Activated CD4-positive, alpha-beta T cell treated with anti-CD3 and anti-CD28 coated beads for 48 hours (primary cell): ENCODE data around the gene PDSS2.
A peak's percentile ranks its signal among the peaks of the same experiment; 100 is the strongest.

Source experiments
- DNase-seq: peaks from one replicate; pipeline ENCODE4 v3.0.0-alpha.2; 2020

PDSS2 gene

DNA sequence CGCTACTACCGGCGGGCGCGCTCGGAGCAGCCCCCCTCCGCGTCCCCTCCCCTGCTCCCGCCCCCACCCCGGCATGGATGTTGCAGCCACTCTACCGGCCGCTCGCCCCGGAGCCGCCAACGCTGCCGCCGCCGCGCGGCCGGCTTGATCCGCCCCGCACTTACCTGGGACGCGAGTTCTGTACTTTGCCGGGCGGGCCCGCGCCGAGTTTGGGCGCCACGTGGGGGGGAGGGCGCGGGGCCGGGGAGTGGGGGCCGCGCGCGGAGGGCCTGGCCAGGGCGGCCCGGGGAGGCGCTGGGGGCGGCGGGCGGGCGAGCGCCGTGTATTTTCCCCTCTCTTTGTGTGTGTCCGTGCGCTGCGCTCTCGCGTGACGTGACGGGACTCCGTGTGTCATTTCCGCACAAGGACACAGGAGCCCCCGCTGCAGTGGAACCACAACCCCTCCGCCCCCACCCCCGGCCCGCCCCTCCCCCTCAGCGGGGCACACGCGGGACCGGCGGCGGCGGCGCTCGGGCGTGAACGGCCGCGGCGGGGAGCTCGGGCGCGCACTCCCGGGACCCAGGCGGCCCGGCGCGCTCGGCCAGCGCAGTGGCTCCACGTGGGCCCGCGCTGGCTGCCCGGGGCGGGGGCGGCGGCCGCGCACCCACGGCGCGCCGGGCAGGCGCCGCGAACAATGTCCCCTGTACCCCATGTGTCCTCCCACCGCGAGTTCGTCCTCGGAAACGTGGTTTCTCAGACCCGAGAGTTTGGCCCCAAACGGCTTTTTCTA is 344.3 kb downstream of the PDSS2 start, which contains the start of gene BEND3:
BEND3 (minus strand) TSS at position 590 of the 769 bp plus-strand sequence. CDS start 16,230 bp downstream, outside the sequence.
- DNase-seq = peak; percentile 43

DNA sequence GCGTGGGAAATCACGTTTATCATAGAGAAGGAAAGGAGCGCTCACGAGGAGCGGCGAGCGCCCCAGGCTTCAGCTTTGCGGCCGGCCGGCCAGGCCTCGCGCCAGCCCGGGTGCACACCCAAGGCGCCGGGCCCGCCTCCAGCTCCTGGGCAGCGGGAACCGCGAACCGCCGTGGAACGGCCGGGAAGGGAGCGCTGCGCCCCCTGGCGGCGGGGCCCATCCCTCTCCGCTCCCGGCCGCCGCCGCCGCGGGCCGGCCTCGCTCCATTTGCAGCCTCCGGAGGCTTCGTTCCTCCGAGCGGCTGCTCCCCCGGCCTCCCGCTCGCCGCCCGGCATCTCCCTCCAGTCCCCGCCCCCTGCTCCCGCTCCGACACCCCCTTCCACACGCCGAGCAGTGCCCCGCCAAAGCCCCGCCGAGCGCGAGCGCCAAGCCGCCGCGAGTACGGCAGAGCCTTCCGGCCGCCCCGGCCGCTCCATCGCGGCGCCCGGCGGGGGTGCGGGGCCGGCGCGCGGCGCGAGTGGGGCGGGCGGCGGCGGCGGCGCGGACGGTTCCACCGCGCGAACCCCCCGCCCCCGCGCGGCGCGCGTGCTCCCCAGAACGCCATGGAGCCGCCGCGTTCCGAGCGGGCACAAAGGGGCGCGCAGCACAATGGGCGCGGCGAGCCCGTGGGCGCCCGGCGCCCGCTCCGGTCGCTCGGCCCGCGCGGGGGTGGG is 345.0 kb downstream of the PDSS2 start:
- DNase-seq = peak; percentile 79

DNA sequence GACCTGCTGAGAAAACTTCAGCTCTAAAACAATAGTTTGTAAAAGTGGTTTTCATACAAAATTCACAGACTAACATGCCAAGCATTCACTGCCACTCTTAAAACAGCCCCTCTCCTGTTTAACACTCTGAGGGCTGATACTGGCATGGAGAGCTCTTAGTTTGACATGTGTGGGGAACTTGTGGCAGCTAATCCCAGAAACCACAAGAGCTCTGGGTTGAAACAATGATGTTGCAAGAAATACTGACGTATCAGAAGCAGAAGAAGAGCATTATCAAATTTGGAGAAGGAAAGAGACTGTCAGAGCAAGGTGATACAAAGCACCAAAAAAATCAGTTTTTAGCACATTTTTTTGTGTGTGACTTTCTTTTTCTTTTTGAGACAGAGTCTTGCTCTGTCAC is 349.2 kb downstream of the PDSS2 start:
- no peak for DNase-seq

DNA sequence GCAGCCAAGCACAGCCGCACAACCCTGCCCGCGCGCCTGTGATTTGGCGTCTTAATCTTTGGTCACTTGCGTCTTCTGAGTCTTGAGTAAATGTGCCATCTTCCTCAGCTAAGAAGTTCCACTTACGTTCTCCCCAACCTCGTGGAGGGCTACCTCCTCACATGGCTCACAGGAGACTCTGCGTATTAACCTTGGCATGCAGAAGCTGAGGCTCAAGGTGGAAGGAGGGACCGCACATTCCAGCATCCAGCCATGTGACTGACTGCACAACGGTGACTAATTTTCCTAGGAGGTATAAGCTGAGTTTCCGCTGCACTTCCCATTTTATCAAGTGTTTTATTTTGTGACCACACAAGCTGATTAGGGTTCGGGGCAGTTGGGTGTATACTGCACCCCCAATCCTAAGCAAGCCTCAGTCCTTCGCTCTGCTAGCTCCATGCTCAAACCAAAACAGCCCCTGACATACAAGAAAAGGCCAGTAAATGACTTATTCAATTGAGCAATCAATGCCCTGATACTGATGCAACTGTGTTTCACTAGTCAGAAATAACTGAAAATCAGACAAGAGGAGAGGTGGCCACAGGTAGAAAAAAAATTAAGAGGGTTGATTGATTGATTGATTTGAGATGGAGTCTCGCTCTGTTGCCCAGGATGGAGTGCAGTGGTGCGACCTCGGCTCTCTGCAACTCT is 351.0 kb downstream of the PDSS2 start:
- no peak for DNase-seq

DNA sequence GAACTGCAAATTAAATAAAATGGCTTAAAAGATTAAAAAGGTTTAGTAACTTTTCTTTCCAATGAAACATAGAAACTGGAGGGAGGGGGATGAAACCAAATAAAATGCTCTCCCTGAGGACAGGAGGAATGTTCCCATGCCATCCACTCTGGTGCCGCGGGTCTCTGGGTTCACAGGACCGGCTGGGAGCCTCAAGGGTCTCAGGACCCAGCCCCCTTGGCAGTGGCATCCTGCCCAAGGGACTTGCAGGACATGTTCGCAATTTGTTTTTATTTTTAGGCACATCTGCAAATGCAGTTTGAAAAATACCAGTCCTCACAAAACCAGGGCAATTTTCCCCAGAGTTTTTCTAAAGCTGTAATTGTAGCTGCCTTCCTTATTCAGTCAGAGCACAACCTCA is 351.6 kb downstream of the PDSS2 start:
- no peak for DNase-seq

DNA sequence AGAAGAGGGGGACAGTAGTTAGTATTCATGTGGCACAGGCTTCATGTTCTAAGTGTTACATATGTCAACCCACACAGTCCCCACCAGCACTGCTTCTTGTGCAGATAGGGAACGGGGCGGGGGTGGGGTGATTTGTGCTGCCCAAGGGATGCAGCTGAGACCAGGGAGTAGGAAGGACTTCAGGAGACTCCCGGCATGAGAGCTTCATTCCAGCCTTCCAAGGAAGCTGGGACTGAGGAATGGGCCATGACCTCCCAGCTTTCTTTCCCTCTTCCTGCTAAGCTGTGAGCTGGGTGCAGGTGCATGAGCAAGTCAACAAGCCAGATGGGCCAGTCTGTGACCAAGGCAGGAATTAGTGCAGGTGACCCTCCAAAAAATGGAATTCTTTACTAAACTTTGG is 353.2 kb downstream of the PDSS2 start:
- DNase-seq = no peak

DNA sequence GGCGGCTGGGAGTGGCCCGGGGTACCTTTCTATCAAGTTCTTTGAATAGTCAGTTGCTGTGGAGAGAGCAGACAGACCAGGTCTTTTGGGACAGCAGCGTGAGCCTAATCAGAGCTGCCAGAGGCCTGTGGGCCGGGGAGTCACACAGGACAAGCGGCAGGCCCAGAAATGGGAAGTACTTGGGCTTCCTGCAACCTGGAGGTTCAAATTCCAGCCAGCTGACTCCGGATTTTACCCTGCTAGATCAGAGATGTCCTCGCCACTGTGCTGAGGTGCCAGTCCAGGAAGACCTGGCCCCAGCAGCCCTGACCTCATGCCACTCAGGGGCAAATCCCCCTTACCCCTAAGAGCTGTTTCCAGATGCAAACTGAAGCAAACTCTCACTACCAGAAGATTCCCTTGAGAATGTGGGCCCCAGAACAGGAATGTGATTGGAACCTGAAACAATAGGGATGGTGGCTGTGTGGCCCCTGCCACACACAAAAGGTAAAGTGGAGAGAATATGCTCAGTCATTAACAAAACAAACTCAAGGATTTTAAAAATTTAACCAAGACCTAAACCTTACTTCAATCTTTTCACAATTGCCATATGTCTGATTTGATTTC is 353.8 kb downstream of the PDSS2 start:
- no peak for DNase-seq

DNA sequence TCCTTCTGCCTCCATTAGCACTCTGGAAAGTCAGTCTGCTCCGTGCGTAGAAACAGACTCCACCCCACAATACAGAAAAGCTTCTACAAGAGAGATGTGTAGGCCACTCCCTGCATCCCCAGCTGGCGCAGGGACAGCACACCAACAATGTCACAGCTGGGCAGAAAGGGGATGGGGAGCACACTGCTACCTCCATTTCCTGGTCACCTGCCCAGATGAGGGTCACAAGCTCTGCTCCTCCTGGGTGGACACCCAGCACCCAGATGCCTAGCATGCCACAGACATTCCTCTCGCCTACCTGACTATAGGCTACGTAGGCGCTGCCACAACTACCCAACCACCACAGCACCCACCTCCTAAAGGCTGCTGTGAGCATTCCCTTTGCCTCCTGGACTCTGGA is 356.3 kb downstream of the PDSS2 start:
- no peak for DNase-seq
